ENCODE data around the gene SCRN2.

The SCRN2 gene

DNA sequence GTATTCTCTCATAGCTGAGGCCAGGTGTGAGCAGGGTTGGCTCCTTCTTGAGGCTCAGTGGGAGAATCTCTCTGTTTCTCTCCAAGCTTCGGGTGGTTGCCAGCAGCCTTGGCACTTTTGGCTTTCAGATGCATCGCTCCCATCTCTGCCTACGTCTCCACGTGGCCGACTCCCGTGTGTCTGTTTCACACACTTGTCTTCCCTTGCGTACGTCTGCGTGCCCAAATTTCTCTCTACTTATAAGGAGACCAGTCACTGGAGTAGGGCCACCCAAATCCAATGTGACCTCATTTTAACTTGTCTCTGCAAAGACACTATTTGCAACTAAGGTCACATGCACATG, 34.2 kb downstream of the SCRN2 start:
- DNase-seq (ENCODE audit: low spot score) (no peak), FAIRE-seq (no peak)

DNA sequence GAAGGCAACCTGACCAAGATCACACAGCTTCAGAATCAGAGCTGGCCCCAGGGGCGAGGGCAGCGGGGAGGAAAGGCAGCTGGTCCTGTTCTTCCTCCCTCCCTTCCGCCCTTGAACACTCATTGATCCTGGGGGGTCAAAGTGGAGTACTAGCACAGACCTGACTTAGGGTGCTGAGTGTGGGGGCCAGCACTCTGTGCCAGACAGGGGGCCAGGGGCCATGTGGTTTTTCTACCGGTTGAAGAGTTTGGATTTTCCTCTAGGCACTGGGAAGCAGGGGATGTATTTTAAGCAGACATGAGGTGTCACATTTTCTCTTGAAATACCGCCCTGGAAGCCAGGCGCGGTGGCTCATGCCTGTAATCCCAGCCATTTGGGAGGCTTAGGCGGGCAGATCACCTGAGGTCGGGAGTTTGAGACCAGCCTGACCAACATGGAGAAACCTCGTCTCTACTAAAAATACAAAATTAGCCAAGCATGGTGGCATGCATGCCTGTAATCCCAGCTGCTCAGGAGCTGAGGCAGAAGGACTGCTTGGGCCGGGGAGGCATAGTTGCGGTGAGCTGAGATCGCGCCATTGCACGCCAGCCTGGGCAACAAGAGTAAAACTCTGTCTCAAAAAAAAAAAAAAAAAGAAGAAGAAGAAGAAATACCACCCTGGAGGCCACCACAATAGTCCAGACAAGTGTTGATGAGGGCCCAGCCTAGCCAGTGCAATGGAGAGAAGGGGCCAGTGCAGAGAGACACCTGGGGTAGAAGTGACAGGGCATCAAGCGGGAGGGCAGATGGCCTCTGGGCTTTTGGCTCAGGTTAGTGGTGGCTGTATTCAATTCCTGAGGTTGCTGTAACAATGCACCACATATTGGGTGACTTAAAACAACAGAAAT, 34.8 kb downstream of the SCRN2 start:
- no peak for FAIRE-seq

DNA sequence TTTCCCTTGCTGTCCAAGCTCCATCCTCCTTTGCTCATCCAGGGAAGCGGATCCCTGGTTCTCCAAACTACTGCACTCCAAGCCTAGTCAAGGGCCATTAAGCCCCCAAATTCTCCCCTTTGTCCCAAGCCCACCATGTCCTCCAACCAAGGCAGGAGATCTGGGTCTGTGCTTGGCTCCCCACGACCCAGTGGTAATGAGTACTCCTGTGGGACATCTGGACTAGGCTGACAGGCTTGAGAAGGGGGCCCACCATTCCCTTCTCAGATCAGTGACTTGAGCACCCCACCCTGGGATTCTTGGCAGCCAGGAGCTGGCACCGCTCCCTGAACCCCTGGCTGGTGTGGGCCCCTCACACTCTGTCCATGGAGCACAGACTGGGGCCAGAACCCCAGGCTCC, 36.6 kb downstream of the SCRN2 start:
- FAIRE-seq (no peak), DNase-seq (ENCODE audit: low spot score) (no peak)

More for the DNA sequence above, 34.8 kb downstream of the SCRN2 start:
- no peak for DNase-seq (ENCODE audit: low spot score)

DNA sequence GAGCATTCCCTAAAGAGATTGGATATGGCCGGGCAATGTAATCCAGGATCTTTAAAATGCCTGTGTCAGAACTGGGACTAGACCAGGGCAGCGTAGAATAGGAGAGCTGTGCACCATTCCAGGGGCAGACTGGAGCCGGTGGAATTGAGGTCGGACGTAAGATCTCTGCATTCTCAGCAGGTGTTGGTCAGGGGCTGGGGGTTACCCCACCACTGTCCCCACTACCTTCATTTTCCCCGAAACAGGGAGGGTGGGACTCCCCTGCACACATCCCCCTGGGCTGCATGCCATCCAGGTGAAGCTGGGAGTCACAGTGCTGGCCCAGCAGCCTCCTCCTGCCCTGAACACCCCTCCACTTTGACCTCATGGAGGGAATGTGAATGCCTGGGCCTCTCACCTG, 37.3 kb downstream of the SCRN2 start:
- DNase-seq (ENCODE audit: low spot score) (no peak), FAIRE-seq (no peak)

DNA sequence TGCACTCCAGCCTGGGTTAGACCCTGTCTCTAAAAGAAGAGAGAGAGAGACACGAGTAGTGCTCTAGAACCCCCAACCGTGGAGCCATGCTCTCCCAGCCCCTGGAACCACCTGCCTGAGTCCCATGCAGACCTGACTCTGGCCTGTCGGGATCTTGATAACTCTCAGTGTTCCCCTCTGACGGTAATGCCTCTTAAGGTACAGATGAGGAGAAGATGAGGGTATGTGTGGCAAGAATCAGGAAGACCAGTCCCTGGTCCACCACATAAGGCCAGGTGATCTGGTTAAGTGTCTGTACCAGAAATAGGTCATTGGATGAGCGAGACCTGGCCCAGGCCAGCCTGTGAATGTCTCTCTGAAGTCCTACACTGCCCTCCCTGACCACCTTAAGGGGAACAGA, 37.9 kb downstream of the SCRN2 start:
- DNase-seq (ENCODE audit: low spot score) = no peak
- FAIRE-seq = no peak

DNA sequence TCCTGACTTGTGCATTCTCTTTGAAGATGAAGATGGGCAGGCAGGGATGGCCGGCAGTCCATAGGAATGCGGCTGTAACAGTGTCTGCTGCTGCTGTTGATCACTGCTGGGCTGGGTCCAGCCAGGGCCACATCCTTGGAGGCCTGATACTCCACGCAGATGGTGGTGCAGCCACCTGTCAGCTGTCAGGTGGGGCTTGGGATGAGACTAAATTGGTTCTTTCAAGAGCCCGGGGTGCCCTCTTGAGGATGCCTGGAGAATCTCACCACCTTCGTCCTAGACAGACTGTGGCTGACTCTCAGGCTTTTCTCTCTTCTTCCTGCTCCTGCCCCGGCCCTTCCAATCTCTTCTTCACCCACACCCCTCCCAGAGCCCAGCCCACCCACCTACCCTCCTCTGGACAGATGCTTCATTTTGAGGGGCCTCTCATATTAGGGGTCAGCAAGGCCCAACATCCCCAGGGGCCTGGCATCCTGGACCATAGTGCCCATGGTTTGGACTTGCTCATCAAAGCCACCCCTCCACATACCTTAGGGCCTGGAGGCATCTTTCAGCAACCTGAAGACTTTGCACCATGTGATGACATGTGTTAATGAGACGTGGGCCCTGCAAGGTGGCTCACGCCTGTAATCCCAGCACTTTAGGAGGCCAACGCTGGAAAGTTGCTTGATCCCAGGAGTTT, 38.6 kb downstream of the SCRN2 start:
- no peak for FAIRE-seq
- DNase-seq (ENCODE audit: low spot score) = peak; percentile 39

DNA sequence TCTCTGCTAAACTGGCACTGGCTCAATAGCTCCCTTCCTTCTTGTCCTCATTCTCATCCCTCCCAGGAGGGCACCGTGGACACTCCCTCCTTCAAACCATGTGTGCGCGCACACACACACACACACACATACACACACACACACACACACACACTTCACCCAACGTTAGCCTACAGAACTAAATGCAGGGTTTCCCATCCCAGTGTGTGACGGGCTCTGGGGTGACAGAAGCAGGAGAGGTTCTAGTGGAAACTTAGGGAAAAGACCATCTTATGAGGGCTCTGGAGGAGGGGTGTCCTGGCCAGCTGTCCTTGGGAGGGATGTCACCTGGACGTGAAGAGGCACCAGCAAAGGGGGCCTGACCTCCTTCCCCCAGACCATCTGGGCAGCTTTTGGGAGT, 39.2 kb downstream of the SCRN2 start:
- FAIRE-seq = no peak

DNA sequence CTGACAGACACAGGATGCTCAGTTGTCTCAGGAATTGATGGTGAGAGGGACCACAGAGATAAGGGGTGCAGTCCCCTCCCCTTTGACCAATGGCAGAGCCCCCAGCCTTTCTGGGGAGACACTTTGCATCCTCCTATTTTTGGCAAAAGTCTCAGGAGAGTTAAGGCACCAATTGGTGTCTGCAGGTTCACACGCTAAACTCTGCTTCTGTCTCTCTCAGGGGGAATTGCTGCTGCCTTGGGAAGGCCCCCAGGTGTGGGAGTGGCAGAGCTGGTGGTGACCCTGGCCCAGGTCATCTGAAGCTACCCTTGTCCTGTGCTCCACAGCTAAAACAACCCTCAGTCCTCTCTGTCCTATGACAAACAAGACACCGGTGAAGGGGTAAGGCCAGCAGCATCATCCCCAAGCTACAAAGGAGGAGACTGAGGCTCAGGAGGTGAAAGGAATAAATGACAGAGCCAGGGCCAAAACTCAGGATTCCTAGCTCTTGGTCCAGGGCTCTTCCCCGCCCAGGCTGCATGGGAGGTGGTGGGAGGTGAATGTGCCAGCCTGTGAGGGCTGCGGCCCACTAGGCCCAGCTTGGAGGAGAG, 39.8 kb downstream of the SCRN2 start:
- FAIRE-seq (no peak), DNase-seq (ENCODE audit: low spot score) (no peak)

More for the DNA sequence above, 39.2 kb downstream of the SCRN2 start:
- no peak for DNase-seq (ENCODE audit: low spot score)

DNA sequence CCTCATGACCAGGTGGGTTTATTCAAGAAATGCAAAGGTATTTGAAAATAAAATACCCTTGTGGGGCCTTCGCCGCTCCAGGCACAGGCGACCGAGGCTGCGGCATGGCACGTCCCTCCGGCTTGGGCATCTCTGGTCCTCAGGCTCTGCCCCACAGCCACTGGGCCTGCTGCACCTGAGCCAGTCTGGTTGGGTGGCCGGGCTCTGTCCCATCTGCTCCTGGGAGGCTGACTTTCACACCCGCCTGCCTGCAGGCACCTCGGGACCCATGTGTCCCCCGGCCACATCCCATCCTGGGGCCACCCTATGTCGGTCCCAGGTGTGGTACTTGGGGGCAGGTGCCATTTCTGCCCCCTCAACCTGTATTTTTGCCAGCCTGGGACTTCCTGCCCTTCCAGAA, 40.4 kb downstream of the SCRN2 start:
- no peak for DNase-seq (ENCODE audit: low spot score)
- no peak for FAIRE-seq

DNA sequence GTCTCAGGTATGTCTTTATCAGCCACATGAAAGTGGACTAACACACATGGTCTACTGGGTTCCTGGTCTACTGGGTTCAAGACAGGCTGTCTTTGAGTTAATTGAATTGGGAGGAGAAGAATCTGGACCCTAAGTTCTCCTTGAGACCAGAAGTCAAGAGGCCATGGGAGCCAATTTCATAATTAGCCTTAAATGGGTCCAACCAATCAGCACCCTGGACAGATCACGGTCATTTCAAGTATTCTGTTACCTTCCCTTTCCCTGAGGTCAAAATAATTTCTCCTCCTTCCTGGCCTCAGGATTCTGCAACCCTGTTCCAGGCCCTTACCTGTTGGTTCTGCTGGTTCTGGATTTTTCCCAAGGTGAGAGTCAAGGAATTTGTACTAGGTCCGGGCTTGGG, 43.3 kb downstream of the SCRN2 start:
- DNase-seq (ENCODE audit: low spot score) (no peak), FAIRE-seq (no peak)

DNA sequence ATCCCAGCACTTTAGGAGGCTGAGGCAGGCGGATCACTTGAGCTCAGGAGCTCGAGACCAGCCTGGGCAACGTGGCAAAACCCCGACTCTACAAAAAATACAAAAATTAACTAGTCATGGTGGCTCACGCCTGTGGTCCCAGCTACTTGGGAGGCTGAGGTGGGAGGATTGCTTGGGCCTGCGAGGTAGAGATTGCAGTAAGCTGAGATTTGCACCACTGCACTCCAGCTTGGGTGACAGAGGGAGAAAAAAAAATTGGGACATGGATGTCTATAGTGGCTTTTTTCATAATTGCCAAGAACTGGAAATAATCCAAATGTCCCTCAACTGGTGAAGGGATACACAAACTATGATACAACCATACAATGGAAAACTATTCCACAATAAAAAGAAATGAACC, 48.1 kb downstream of the SCRN2 start:
- DNase-seq (ENCODE audit: low spot score) = no peak
- no peak for FAIRE-seq

DNA sequence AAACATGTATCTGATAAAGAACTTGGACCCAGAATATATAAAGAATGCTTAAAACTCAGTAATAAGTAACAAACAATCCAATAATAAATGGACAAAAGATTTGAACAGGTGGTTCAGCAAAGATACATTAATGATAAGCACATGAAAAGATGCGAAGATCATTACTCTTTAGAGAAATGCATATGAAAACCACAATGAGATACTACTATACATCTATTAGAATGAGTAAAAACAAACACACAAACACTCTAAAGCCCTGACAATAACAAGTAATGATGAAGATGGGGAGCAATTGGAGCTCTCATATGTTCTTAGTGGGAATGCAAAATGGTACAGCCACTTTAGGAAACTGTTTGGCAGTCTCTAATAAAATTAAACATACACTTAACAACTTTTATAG, 48.6 kb downstream of the SCRN2 start:
- FAIRE-seq (no peak), DNase-seq (ENCODE audit: low spot score) (no peak)

DNA sequence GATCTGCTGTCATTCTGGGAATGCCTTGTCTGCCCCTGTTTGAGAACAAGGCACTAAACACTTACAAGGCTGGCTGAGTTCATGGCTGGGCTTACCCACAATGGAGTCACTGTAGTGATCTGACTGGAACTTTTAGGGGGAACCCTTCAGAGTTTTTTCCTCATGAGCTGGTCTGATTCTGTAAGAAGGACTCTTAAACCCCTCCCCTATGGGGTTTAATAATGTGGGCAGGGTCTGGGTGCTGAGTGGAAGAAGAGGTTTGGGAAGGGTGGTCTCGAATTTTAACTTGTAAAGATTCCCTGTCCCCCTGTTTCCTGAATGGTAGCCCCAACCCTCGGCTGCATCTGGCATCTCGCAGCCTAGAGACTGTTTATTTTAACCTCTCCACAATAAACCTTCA, 50.0 kb downstream of the SCRN2 start:
- FAIRE-seq (no peak), DNase-seq (ENCODE audit: low spot score) (no peak)

DNA sequence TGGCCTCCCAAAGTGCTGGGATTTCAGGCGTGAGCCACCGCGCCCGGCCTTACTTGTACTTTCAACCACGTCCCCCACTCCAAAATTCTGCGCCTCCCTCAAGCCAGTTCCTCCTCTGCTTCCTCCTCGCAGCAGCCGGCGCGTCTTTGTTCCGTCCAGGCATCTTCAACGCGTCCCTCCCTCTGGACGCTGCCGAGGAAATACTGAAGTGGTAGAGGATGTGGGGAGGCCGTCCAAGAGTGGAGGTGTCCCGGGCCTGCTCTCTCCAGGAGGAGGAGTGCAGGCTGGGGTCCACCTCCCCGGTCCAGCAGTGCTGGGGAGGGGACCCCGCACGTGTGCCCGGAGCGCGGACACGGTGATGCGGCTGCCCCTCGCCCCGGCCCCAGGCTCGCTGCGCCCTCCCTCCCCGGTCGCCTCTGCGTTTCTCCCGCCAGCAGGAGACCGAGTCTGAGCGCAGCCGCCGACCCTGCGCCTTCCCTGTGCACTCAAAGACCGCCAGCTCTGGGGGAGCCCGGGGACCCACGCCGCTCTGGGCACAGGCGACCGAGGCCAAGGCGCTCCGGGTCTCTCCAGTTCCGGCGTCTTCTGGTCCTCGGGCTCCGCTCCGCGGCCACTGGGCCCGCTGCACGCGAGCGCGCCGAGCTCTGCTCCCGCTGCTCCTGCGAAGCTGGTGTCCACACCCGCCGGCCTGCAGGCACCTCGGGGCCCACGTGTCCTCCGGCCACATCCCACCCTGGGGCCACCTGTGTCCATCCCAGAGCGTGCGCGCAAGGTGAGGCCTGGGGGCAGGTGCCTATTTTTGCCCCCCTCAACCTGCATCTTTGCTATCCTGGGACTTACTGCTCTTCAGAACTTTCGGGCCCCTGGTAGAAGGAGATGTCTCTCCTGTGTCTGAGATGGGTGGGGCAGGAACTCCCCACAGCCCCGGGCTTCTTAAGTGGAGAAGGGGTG, 51.2 kb downstream of the SCRN2 start:
- DNase-seq (ENCODE audit: low spot score) (no peak), FAIRE-seq (no peak)
